Upper lobe of left lung (tissue), 4 donors: ENCODE measurements around the gene AIMP1.

Experiments
- EP300 ChIP-seq, 4 donors: sonication (generic); formaldehyde crosslinking; IDR thresholded peaks; one replicate each; pipeline ENCODE4 v1.5.1; 2017; ENCODE audit warnings: antibody characterized with exemption in 4 of 4, control low read depth in 2 of 4
- POLR2A ChIP-seq, 4 donors: fragments of 450-650 bp; IDR thresholded peaks; one replicate each; pipeline ENCODE4 v1.5.1; 2016 to 2017; ENCODE audit warnings: antibody characterized with exemption in 4 of 4, mild to moderate bottlenecking in 2 of 4
- POLR2AphosphoS5 ChIP-seq, 2 donors: sonication (generic); formaldehyde crosslinking; IDR thresholded peaks; one replicate each; pipeline ENCODE4 v1.5.1; 2017; ENCODE audit warnings: antibody characterized with exemption in 2 of 2
- TF ChIP-seq, protein P1 (sequence below), 6 experiments: fragments of 450-650 bp in 4 of 6; fragments of 200-600 bp in 2 of 6; sonication (generic) in 2 of 6; IDR thresholded peaks; one replicate each; pipeline ENCODE4 v1.5.1; 2016 to 2019; ENCODE audit warnings: antibody characterized with exemption in 6 of 6

DNA sequence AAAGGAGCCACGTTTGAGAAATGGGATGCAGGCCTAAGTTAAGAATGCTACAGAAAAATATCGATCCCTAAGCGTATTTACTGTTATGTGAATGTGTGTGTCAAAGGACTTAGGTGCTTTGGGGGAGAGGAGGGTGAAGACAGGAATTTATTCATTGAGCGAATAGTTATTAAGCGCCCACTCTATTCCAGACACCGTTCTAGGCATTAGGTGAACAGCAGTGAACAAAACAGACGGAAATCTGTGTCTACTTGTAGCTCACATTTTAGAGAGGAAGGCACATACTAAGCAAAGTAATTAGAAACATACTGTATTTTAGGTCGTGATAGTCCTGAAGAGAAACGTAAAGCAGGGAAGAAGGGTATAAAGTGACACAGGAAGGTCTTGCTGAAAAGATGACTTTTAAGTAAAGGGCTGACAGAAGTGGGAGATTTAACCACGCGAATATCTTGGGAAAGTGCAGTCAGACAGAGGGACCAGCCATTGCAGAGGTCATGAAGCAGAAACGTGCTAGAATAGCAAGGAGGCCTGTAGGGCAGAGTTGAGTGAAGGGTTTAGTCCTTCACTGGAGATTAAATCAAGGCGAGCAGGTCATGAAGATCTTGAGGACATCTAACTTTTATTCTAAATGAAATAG, 541 bp downstream of the AIMP1 start:
- TF ChIP-seq POLR2A (IDR thresholded peaks at IDR 0.05) (no peak), EP300 (IDR thresholded peaks at IDR 0.05) (no peak), POLR2AphosphoS5 (IDR thresholded peaks at IDR 0.05) (no peak)
- TF ChIP-seq, protein P1, sequence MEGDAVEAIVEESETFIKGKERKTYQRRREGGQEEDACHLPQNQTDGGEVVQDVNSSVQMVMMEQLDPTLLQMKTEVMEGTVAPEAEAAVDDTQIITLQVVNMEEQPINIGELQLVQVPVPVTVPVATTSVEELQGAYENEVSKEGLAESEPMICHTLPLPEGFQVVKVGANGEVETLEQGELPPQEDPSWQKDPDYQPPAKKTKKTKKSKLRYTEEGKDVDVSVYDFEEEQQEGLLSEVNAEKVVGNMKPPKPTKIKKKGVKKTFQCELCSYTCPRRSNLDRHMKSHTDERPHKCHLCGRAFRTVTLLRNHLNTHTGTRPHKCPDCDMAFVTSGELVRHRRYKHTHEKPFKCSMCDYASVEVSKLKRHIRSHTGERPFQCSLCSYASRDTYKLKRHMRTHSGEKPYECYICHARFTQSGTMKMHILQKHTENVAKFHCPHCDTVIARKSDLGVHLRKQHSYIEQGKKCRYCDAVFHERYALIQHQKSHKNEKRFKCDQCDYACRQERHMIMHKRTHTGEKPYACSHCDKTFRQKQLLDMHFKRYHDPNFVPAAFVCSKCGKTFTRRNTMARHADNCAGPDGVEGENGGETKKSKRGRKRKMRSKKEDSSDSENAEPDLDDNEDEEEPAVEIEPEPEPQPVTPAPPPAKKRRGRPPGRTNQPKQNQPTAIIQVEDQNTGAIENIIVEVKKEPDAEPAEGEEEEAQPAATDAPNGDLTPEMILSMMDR (IDR thresholded peaks at IDR 0.05): no peak
